GM18526 (cell line): Measurements from ENCODE around the gene ATG5.

Source experiments
- POLR2A ChIP-seq: IDR thresholded peaks from 3 replicates; pipeline ENCODE4 v1.6.1; 2011; ENCODE audit not compliant: insufficient read length; ENCODE audit errors: extremely low read depth

ATG5 gene

DNA sequence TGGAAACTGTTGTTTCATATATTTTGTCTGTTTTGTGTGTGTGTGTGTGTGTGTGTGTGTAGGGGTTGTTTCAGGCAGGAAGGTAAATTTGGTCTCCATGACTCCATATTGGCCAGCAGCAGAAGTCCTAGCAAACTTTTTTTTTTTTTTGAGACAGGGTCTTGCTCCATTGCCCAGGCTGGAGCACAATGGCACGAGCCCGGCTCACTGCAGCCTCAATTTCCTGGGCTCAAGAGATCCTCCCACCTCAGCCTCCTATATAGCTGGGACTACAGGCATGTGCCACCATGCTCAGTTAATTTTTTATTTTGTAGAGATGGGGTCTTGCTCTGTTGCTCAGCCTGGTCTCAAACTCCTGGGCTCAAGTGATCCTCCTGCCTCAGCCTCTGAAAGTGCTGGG is 163.7 kb downstream of the ATG5 start:
- TF ChIP-seq POLR2A: no peak

DNA sequence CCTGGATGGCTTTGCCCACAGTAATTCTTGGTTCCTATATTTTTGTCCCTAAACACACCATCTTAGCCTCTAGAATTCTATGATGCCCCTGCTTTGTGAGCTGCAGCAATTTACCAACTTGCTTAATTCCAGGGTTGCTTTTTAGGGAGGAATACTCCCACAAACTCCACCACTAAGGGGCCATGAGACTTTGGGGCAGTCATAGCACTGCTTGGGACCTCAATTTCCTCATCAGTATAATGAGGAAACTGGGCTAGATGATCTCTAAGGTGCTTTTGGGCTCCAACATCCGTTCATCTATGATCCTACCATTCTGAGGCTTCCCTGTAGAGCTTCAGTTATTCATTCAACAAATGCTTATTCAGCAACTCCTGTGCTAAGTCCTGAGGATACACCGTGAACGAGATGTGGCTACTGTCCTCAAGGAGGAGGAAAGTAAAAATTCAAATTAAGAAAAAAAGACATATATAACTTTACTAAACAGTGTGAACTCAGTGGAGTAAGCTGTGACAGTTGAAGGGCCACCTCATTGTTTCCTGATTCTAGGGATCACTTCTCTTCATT is 164.2 kb downstream of the ATG5 start:
- no peak for TF ChIP-seq POLR2A

- TF ChIP-seq POLR2A: no peak
These were observed 165.4 kb downstream of the ATG5 start for GRCh38 chr6:106160189-106160588.

DNA sequence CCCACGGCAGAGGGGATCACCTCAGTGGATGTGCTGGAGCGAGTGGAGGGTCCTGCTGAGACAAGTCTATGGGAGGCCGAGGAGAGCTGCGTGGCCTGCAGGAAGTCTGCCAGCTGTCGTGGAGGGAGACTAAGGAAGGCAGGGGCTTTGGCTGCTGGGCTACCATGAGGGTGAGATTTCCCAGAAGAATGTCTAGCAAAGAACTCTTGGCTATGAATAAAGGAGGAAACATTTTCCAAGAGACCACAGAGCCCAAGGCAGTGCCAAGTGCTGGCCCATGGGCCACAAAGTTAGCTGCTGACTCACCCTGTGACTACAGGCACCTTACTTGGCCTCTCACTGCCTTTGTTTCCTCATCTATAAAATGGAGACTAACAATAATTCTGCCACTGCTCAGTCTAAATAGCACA is 166.0 kb downstream of the ATG5 start:
- TF ChIP-seq POLR2A: no peak

- TF ChIP-seq POLR2A: no peak
These were observed 166.7 kb downstream of the ATG5 start for GRCh38 chr6:106158816-106159215.

- no peak for TF ChIP-seq POLR2A
These were observed 168.7 kb downstream of the ATG5 start for GRCh38 chr6:106156863-106157262.

DNA sequence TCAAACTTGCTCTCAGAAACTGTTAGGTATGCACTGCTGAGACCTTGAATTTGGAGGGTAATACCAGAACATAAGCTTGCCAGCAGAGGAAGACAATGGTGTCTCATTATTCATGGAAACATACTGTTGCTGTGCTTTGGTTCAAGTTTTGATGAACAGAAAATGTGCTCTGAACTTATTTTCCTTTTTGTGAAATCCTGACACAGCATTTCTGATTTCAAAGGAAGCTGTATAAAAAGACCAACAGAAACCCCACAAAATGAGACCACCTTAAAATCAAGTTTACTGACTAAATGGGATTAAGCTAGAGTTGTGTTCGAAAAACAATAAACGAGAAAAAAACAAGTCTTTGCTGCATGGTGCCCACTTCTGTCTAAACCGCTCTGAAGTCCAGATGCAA is 169.1 kb downstream of the ATG5 start:
- no peak for TF ChIP-seq POLR2A

DNA sequence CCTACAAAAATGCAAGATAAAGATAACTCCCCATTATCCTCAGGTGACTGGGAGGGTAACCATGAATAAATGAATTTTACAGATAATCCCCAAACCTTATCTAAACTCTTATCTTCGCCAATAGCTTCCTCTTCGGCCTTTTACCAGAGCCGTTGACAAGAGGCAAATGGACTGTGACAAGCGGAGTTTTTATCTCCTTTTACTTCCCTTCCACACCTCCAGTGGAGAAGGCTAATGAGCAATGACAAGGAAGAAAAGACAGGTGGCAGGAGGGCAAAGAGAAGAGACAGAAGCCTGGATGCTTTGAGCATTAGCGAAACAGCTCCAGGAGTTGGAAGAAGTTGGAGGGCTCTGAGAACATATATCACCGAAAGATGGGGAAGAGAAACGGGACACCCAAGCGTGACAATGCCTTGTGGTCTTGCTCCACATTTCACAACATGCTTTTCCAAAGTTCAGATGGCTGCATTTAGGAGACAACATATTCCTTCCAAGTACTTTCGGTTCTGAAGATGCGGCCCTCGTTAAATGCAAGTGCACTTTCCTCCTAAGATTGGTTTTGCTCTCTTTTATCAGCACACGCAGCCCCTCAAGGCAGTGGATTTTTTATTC is 170.2 kb downstream of the ATG5 start:
- TF ChIP-seq POLR2A: no peak

DNA sequence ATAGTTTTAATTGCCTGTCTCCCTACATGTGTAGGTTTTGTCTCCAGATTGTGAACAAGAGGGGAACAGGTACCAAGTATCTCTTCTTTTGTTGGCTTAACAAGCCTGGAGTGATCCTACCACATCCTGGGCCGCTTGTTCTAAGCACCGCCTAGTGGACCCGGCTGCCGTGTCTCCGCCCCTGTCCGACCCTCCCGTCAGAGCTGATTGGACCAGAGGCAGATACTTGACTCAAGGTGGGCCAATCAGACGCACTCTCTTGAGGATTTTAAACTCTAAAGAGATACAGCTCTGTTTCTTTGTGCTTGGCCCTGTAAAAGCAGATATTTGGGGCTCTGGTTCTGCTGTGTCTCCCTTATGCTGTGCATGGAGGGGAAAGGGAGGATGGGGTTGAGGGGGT is 171.2 kb downstream of the ATG5 start:
- TF ChIP-seq POLR2A: no peak

GRCh38 chr6:106152952-106153351 is 172.6 kb downstream of the ATG5 start:
- TF ChIP-seq POLR2A: no peak

DNA sequence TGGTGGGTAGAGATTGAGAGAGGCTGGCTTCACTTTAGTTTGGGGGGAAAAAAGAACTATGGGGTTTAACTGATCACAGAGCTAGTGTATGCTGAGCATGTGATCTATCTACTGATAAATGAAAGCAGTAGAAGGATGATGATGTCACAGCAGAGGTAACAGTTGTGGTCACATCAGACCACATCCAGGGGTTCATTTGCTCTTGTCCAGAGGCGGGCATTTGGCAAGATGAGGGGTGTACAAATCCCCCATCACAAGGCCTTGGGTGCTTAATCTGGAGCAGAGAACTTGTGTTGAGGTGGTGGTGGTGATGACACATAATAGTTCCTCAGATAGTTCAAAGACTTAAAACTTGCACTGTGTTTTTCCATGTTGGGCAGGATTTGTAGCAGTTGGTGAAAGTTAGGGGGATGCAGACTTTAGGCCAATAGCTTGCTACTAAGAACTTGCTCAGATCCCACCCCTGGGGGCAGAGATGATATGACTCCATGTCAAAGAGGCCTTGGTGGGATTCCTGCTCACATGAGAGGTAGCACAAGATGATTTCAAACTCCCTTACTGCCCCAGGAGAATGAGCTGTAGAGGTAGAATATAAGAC is 176.0 kb downstream of the ATG5 start:
- no peak for TF ChIP-seq POLR2A

- no peak for TF ChIP-seq POLR2A
These were observed 178.1 kb downstream of the ATG5 start for GRCh38 chr6:106147476-106147875.

DNA sequence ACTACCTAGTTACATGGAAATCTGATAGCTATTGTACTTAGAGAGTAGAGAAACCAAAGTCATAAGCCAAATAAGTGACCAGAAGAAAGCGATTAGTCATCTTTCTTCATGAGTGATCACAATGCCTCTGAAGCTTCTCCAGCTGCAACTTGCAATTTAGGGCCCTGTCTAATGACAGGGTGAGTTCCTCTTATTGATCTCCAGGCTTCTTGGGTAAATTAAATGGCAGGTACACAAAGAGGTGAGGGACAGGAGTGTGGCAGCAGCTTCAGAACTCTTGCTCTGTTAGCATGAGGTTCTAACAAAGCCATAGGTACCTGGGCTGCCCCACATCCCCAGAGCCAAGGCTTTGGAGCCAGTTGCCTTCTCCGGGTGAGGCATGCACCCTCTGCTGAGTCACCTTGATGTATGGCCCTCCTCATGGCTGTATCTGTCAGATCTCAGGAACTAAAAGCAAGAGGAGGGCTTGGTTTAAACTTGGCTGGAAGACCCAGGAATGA is 178.7 kb downstream of the ATG5 start:
- TF ChIP-seq POLR2A: no peak

- TF ChIP-seq POLR2A: no peak
These were observed 179.8 kb downstream of the ATG5 start for GRCh38 chr6:106145741-106146227.

DNA sequence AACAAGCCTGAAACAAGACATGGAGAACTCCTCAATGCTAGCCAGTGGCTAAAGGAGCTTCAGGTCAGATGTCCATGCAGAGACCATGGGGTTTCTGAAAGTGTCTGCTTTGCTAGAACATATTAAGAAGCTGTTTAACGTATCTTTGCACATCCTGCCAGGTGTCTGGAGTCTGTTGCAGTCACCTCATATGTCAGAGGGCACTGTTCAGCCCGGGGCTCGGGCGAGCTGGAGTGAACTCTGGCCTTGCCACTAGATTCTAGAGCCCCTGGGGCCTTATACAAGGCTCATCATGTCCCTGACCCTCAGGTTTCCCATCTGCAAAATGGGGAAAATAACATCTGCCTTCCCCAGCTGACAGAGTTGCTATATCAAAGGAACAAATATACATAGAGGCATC is 180.4 kb downstream of the ATG5 start:
- TF ChIP-seq POLR2A: no peak

DNA sequence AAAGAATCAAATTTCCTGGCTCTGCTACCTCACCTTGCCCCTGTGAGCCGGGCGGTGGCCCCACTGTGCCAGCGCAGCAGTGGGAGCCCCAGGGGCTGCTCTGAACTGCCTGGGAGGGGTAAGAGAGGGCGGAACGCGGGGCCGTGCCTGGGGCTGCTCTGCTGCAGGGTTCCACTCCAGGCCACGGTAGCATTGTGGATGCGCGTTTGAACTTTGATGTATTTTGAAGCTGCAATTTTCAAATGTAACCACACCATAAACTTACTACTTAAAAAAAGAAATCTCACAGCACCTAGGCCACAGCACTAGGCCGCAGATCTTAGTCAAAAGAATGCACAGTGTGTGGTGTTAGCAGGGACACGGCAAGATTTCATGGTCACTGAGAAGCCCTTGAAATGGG is 181.9 kb downstream of the ATG5 start:
- no peak for TF ChIP-seq POLR2A

- TF ChIP-seq POLR2A: no peak
These were observed 182.6 kb downstream of the ATG5 start for GRCh38 chr6:106142876-106143431.
